ENCODE measurements around the gene MAGEE1.

MAGEE1 gene, protein sequence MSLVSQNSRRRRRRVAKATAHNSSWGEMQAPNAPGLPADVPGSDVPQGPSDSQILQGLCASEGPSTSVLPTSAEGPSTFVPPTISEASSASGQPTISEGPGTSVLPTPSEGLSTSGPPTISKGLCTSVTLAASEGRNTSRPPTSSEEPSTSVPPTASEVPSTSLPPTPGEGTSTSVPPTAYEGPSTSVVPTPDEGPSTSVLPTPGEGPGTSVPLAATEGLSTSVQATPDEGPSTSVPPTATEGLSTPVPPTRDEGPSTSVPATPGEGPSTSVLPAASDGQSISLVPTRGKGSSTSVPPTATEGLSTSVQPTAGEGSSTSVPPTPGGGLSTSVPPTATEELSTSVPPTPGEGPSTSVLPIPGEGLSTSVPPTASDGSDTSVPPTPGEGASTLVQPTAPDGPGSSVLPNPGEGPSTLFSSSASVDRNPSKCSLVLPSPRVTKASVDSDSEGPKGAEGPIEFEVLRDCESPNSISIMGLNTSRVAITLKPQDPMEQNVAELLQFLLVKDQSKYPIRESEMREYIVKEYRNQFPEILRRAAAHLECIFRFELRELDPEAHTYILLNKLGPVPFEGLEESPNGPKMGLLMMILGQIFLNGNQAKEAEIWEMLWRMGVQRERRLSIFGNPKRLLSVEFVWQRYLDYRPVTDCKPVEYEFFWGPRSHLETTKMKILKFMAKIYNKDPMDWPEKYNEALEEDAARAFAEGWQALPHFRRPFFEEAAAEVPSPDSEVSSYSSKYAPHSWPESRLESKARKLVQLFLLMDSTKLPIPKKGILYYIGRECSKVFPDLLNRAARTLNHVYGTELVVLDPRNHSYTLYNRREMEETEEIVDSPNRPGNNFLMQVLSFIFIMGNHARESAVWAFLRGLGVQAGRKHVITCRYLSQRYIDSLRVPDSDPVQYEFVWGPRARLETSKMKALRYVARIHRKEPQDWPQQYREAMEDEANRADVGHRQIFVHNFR

DNA sequence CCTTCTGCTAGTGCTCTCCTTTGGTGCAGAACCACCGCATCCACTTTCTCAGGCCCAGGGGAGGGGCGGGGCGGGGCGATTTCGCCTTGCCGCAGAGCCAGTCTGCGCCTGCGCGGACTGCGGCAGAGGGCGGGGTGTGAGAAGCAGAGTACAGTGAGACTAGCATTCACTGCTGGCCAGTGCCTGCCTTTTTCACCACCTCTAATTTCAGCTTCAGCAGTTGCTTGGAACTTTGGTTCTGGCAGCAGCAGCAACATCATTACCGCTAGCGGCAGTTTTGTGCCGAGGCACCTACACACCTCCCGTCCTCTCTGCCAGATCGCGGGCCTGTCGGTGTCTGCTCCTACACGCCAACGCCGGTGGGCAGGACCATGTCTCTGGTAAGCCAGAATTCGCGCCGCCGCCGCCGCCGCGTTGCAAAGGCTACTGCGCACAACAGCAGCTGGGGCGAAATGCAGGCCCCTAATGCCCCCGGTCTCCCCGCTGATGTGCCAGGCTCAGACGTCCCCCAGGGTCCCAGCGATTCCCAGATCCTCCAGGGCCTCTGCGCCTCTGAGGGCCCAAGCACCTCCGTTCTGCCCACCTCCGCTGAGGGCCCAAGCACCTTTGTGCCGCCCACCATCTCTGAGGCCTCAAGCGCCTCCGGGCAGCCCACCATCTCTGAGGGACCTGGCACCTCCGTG is at the start of gene MAGEE1:
Gene MAGEE1, plus strand, starts transcription at position 151 of the 683 bp plus-strand sequence. Its CDS starts 221 bp downstream, at position 372.
- TF ChIP-seq EGR1 (IDR thresholded peaks at IDR 0.05) (no peak), TAF1 (IDR thresholded peaks at IDR 0.05; ENCODE audit: low read depth) (0 out of 2 replicates have a peak, but pooled peaks have one; percentile 23), MAX (IDR thresholded peaks at IDR 0.05) (no peak), REST (IDR thresholded peaks at IDR 0.05; ENCODE audit: low read depth) (no peak), TCF12 (IDR thresholded peaks at IDR 0.05; ENCODE audit: low read depth) (no peak), CEBPB (IDR thresholded peaks at IDR 0.05) (no peak), RAD21 (IDR thresholded peaks at IDR 0.05; ENCODE audit: low read depth) (no peak), YY1 (IDR thresholded peaks at IDR 0.05; ENCODE audit: low read depth) (no peak), TEAD4 (IDR thresholded peaks at IDR 0.05) (no peak), USF1 (IDR thresholded peaks at IDR 0.05) (no peak), EP300 (IDR thresholded peaks at IDR 0.05; ENCODE audit: borderline replicate concordance) (no peak), FOXM1 (IDR thresholded peaks at IDR 0.05; ENCODE audit: borderline replicate concordance, low read depth) (no peak), ZBTB7A (IDR thresholded peaks at IDR 0.05; ENCODE audit: low read depth) (0 out of 2 replicates have a peak, but pooled peaks have one; percentile 48), NFIC (IDR thresholded peaks at IDR 0.05) (no peak), CREB1 (IDR thresholded peaks at IDR 0.05; ENCODE audit: low read depth) (no peak)

DNA sequence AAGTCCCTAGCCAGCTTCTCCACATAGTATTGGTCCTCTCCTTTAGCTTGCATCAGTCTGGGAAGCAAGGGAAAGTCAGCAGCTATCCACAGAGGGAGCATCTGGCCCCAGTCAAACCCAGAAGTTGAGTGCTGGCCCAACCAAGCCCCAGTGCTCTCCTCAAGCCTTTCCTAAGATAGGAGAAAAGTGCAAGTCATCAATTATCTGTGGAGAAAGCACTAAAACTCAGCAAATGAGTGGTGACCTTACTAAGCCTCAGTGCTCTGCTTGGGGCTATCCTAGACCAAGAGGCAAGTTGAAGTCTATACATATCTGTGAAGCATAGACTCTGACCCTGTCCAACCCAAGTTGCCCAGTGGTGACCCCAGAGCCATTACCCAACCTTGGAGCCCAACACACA is 28.5 kb upstream of the MAGEE1 start:
- TF ChIP-seq ZBTB7A (IDR thresholded peaks at IDR 0.05; ENCODE audit: low read depth) (no peak), TEAD4 (IDR thresholded peaks at IDR 0.05) (no peak), CREB1 (IDR thresholded peaks at IDR 0.05; ENCODE audit: low read depth) (no peak)

GRCh38 chrX:76407795-76408194 is 19.7 kb upstream of the MAGEE1 start:
- no peak for TF ChIP-seq TCF12 (IDR thresholded peaks at IDR 0.05; ENCODE audit: low read depth)
- TF ChIP-seq RAD21 (IDR thresholded peaks at IDR 0.05; ENCODE audit: low read depth), result no peak
- no peak for TF ChIP-seq EGR1 (IDR thresholded peaks at IDR 0.05)
- TF ChIP-seq CEBPB (IDR thresholded peaks at IDR 0.05), result no peak

DNA sequence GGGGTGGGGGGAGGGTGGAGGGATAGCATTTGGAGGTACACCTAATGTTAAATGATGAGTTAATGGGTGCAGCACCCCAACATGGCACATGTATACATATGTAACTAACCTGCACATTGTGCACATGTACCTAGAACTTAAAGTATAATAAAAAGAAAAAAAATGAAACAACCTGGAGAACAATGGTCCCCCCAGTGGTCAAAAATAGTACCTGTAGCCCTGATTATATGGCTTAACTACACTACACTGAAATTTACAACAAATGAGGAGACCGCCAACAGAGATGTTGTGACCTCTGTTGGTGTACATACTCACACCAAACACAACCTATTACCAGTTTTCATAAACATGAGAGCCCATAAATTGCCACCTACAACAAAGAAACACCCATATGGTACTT is 7.3 kb upstream of the MAGEE1 start:
- no peak for TF ChIP-seq USF1 (IDR thresholded peaks at IDR 0.05)
- no peak for TF ChIP-seq MAX (IDR thresholded peaks at IDR 0.05)
- TF ChIP-seq CEBPB (IDR thresholded peaks at IDR 0.05), result no peak

DNA sequence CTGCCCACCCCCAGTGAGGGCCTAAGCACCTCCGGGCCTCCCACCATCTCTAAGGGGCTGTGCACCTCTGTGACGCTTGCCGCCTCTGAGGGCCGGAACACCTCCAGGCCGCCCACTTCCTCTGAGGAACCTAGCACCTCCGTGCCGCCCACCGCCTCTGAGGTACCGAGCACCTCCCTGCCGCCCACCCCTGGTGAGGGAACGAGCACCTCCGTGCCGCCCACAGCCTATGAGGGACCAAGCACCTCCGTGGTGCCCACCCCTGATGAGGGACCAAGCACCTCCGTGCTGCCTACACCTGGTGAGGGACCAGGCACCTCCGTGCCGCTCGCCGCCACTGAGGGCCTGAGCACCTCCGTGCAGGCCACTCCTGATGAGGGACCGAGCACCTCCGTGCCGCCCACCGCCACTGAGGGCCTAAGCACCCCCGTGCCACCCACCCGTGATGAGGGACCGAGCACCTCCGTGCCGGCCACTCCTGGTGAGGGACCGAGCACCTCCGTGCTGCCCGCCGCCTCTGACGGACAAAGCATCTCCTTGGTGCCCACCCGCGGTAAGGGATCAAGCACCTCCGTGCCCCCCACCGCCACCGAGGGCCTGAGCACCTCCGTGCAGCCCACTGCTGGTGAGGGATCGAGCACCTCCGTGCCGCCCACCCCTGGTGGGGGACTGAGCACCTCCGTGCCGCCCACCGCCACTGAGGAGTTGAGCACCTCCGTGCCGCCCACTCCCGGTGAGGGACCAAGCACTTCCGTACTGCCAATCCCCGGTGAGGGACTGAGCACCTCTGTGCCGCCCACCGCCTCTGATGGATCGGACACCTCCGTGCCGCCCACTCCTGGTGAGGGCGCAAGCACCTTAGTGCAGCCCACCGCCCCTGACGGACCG is 977 bp downstream of the MAGEE1 start:
- TF ChIP-seq ZBTB7A (IDR thresholded peaks at IDR 0.05; ENCODE audit: low read depth) (no peak), USF1 (IDR thresholded peaks at IDR 0.05) (no peak), TAF1 (IDR thresholded peaks at IDR 0.05; ENCODE audit: low read depth) (no peak), FOXM1 (IDR thresholded peaks at IDR 0.05; ENCODE audit: borderline replicate concordance, low read depth) (no peak), CEBPB (IDR thresholded peaks at IDR 0.05) (no peak), TEAD4 (IDR thresholded peaks at IDR 0.05) (no peak), CREB1 (IDR thresholded peaks at IDR 0.05; ENCODE audit: low read depth) (no peak), REST (IDR thresholded peaks at IDR 0.05; ENCODE audit: low read depth) (no peak), EP300 (IDR thresholded peaks at IDR 0.05; ENCODE audit: borderline replicate concordance) (no peak), TCF12 (IDR thresholded peaks at IDR 0.05; ENCODE audit: low read depth) (no peak), NFIC (IDR thresholded peaks at IDR 0.05) (no peak), MAX (IDR thresholded peaks at IDR 0.05) (no peak), YY1 (IDR thresholded peaks at IDR 0.05; ENCODE audit: low read depth) (no peak), RAD21 (IDR thresholded peaks at IDR 0.05; ENCODE audit: low read depth) (no peak), EGR1 (IDR thresholded peaks at IDR 0.05) (no peak)

Data from Ishikawa (cell line).